K562 (cell line): ENCODE measurements around the gene FGG. TPM values are rescaled to one million over a fixed set of nuclear protein-coding genes. Genes with fewer than 3 reads are reported as not detected.

Experiments used
- ATAC-seq: fragments of 200-7000 bp; cut with Tn5 transposase; 3 replicates; pipeline ENCODE4 v1.9.1; 2020; ENCODE audit warnings: moderate library complexity
- BruUV-seq: library from RNA; stranded (reverse); fragments of 400-500 nt; replicated peaks from 2 replicates; lab custom pipeline; 2021; lab: Mats Ljungman, UMichigan
- CTCF ChIA-PET: fragments of 300-600 bp; formaldehyde crosslinking; extraction: SDS; loops from one replicate; lab custom pipeline; 2021; ENCODE audit warnings: low intra/inter-chr PET ratio; lab: Yijun Ruan, JAX
- POLR2A ChIA-PET: fragments of 300-600, 350-650 bp; sonication (Branson Sonifier 250); formaldehyde crosslinking; extraction: SDS; loops from one replicate; lab custom pipeline; 2021; ENCODE audit warnings: antibody characterized with exemption, inconsistent platforms; lab: Yijun Ruan, JAX
- DNase-seq, 4 experiments: peaks; one replicate each; pipeline versions ENCODE4 v3.0.0 to v3.0.0-alpha.2; 2011 to 2018; ENCODE audit warnings: low spot score in 3 of 4, mixed read lengths in 3 of 4; ENCODE audit errors: extremely low read depth in 1 of 4
- FAIRE-seq: peaks from 2 replicates; lab custom pipeline; 2011; peaks lifted over from hg19 to GRCh38; lab: Jason Lieb, UNC
- H2AFZ ChIP-seq: 2 replicates; pipeline ENCODE4 v1.6.0; 2011; ENCODE audit warnings: low read depth, low read length, control low read depth, inconsistent platforms
- H3K27ac ChIP-seq: fragments of 200-600 bp; 3 replicates; pipeline ENCODE4 v1.8.0; 2011; ENCODE audit warnings: low read depth, mild to moderate bottlenecking, control low read depth, inconsistent platforms, low read length, moderate library complexity, mixed read lengths; ENCODE audit errors: extremely low read depth
- H3K27me3 ChIP-seq, 2 experiments: fragments of 300-600 bp in 1 of 2; 2 replicates in 1 of 2; 3 replicates in 1 of 2; pipeline versions ENCODE4 v1.6.0 to v1.8.0; 2011; ENCODE audit warnings: inconsistent platforms in 2 of 2, low read length in 2 of 2, mild to moderate bottlenecking in 1 of 2, mixed read lengths in 1 of 2, moderate library complexity in 1 of 2; ENCODE audit not compliant: control insufficient read depth in 2 of 2, insufficient read depth in 2 of 2
- H3K36me3 ChIP-seq: fragments of 300-600 bp; 3 replicates; pipeline ENCODE4 v1.8.0; 2011; ENCODE audit warnings: mild to moderate bottlenecking, low read length, inconsistent platforms; ENCODE audit not compliant: control insufficient read depth, insufficient read depth
- H3K4me1 ChIP-seq, 2 experiments: fragments of 200-600 bp in 1 of 2; replicated peaks in 1 of 2; 2 replicates in 1 of 2; 3 replicates in 1 of 2; pipeline versions ENCODE4 v1.5.1 to v1.8.0; 2011; ENCODE audit warnings: inconsistent platforms in 2 of 2, low read length in 2 of 2, mild to moderate bottlenecking in 1 of 2, mixed read lengths in 1 of 2, moderate library complexity in 1 of 2; ENCODE audit not compliant: control insufficient read depth in 2 of 2, insufficient read depth in 2 of 2
- H3K4me2 ChIP-seq: 2 replicates; pipeline ENCODE4 v1.6.1; 2011; ENCODE audit warnings: low read length, control low read depth, inconsistent platforms, mixed read lengths; ENCODE audit not compliant: insufficient read depth
- H3K4me3 ChIP-seq: fragments of 200-600 bp; sonication (generic), shearing (Covaris generic); 2 replicates; pipeline ENCODE4 v1.5.1; 2016; ENCODE audit warnings: control low read depth, inconsistent platforms
- H3K79me2 ChIP-seq: fragments of 200-600 bp; 3 replicates; pipeline ENCODE4 v1.8.0; 2011; ENCODE audit warnings: low read length, inconsistent platforms; ENCODE audit not compliant: control insufficient read depth, insufficient read depth
- H3K9ac ChIP-seq, 2 experiments: 2 replicates each; pipeline versions ENCODE4 v1.6.0 to v1.6.1; 2011; ENCODE audit warnings: low read depth in 2 of 2, low read length in 2 of 2, control low read depth in 1 of 2, inconsistent platforms in 1 of 2, mild to moderate bottlenecking in 1 of 2, mixed read lengths in 1 of 2; ENCODE audit not compliant: insufficient read depth in 1 of 2
- H3K9me1 ChIP-seq: one replicate; pipeline ENCODE4 v1.6.0; 2011; ENCODE audit warnings: inconsistent platforms, mild to moderate bottlenecking, low read length, moderate library complexity; ENCODE audit not compliant: control insufficient read depth, insufficient read depth
- H3K9me3 ChIP-seq: replicated peaks from 2 replicates; pipeline ENCODE4 v1.5.1; 2011; ENCODE audit warnings: low read depth, low read length, inconsistent platforms; ENCODE audit not compliant: control insufficient read depth, insufficient read depth
- H4K20me1 ChIP-seq: replicated peaks from 2 replicates; pipeline ENCODE4 v1.6.1; 2011; ENCODE audit warnings: low read length, inconsistent platforms, mixed read lengths; ENCODE audit not compliant: control insufficient read depth, insufficient read depth
- E2F5 ChIP-seq: sonication (generic); formaldehyde crosslinking; IDR thresholded peaks from 2 replicates; pipeline ENCODE4 v1.8.0; 2022; ENCODE audit warnings: mild to moderate bottlenecking, missing genetic modification reagents
- NCOA4 ChIP-seq: fragments of 450-650 bp; IDR thresholded peaks from 2 replicates; pipeline ENCODE4 v1.6.1; 2018; ENCODE audit warnings: mild to moderate bottlenecking; ENCODE audit not compliant: partially characterized antibody
- SMARCA4 ChIP-seq: fragments of 450-650 bp; IDR thresholded peaks from 2 replicates; pipeline ENCODE4 v1.6.1; 2016
- TCF7 ChIP-seq: sonication (generic); IDR thresholded peaks from 2 replicates; pipeline ENCODE4 v1.6.1; 2016; ENCODE audit warnings: antibody characterized with exemption, borderline replicate concordance
- TEAD1 ChIP-seq, 2 experiments: fragments of 450-650 bp in 1 of 2; sonication (generic) in 1 of 2; formaldehyde crosslinking; IDR thresholded peaks; 2 replicates each; pipeline versions ENCODE4 v1.4.0 to v1.8.0; 2020 to 2022; ENCODE audit warnings: mild to moderate bottlenecking in 2 of 2, missing genetic modification reagents in 1 of 2
- TFE3 ChIP-seq: fragments of 450-650 bp; formaldehyde crosslinking; IDR thresholded peaks from 2 replicates; pipeline ENCODE4 v1.4.0; 2020; ENCODE audit warnings: mild to moderate bottlenecking, mixed read lengths
- TRIM25 ChIP-seq: fragments of 450-650 bp; IDR thresholded peaks from 2 replicates; pipeline ENCODE4 v1.7.0; 2016; ENCODE audit warnings: borderline replicate concordance
- ZNF121 ChIP-seq: sonication (generic); formaldehyde crosslinking; conservative IDR thresholded peaks from 2 replicates; pipeline ENCODE4 v1.8.0; 2022; ENCODE audit warnings: missing genetic modification reagents
- WGBS: fragments of 100-300 bp; shearing (Covaris generic); methylation state at CpG from one replicate; pipeline ENCODE4 v1.1.6; 2016; ENCODE audit warnings: low coverage, mixed read lengths; ENCODE audit not compliant: insufficient coverage; ENCODE audit errors: missing lambda C conversion rate; 5-methylcytosine and 5-hydroxymethylcytosine counted together
- in situ Hi-C: fragments of 300-500 bp; cut with MboI; formaldehyde crosslinking; loops from 4 replicates; pipeline ENCODE4 v1.15.0; 2018; ENCODE audit warnings: inconsistent platforms, mixed read lengths
- intact Hi-C: fragments of 100-400 bp; cut with micrococcal nuclease; formaldehyde crosslinking; loops from 2 replicates; pipeline ENCODE4 v1.14.2; 2022
- polyA plus RNA-seq, 8 experiments: library from polyadenylated mRNA; depleted of rRNA in 4 of 8; stranded (reverse) in 5 of 8; unstranded in 3 of 8; fragments of >200 nt; fragmentation: Nextera tagmentation in 2 of 8; fragmentation: Illumina TruSeq in 1 of 8; extraction: Ambion mirVana in 2 of 8; extraction: Trizol in 1 of 8; gene quantifications; 2 replicates each; pipeline versions ENCODE4 v1.2.1 to v1.2.3, GENCODE V29; 2011 to 2014; ENCODE audit warnings: inconsistent platforms in 1 of 8, missing spikeins in 1 of 8
- total RNA-seq, 7 experiments: library from RNA; depleted of rRNA in 6 of 7; stranded (reverse); fragments of >200 nt in 6 of 7; fragmentation: Illumina TruSeq in 2 of 7; extraction: Trizol in 2 of 7; gene quantifications; 2 replicates each; pipeline versions ENCODE4 v1.2.1 to v1.2.3, GENCODE V29; 2011 to 2021; ENCODE audit warnings: low replicate concordance in 1 of 7
- TF ChIP-seq, protein P1 (sequence below): fragments of 250-450 bp; sonication (Bioruptor Pico); IDR thresholded peaks from 2 replicates; pipeline ENCODE4 v1.8.0; 2021; ENCODE audit warnings: moderate library complexity, mild to moderate bottlenecking, inconsistent platforms
- TF ChIP-seq, protein P2 (sequence below): fragments of 450-650 bp; formaldehyde crosslinking; IDR thresholded peaks from 2 replicates; pipeline ENCODE4 v1.4.0; 2020; ENCODE audit warnings: mild to moderate bottlenecking, moderate library complexity

The FGG gene
- total and polyA plus RNA-seq, 9 of the 15 experiments (the other 6 are each of a cell fraction or from before 2014, with no cell fraction given): 0.08 to 2.2 (median 0.33) TPM; not detected in 2

GRCh38 chr4:154603033-154603943 is 9.2 kb downstream of the FGG start (continued):
- TF ChIP-seq, protein P1, sequence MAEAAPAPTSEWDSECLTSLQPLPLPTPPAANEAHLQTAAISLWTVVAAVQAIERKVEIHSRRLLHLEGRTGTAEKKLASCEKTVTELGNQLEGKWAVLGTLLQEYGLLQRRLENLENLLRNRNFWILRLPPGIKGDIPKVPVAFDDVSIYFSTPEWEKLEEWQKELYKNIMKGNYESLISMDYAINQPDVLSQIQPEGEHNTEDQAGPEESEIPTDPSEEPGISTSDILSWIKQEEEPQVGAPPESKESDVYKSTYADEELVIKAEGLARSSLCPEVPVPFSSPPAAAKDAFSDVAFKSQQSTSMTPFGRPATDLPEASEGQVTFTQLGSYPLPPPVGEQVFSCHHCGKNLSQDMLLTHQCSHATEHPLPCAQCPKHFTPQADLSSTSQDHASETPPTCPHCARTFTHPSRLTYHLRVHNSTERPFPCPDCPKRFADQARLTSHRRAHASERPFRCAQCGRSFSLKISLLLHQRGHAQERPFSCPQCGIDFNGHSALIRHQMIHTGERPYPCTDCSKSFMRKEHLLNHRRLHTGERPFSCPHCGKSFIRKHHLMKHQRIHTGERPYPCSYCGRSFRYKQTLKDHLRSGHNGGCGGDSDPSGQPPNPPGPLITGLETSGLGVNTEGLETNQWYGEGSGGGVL (CRISPR knock-in tag): no peak
- TF ChIP-seq, protein P2, sequence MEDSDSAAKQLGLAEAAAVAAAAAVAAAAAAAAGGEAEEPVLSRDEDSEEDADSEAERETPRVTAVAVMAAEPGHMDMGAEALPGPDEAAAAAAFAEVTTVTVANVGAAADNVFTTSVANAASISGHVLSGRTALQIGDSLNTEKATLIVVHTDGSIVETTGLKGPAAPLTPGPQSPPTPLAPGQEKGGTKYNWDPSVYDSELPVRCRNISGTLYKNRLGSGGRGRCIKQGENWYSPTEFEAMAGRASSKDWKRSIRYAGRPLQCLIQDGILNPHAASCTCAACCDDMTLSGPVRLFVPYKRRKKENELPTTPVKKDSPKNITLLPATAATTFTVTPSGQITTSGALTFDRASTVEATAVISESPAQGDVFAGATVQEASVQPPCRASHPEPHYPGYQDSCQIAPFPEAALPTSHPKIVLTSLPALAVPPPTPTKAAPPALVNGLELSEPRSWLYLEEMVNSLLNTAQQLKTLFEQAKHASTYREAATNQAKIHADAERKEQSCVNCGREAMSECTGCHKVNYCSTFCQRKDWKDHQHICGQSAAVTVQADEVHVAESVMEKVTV (CRISPR knock-in tag): no peak

DNA sequence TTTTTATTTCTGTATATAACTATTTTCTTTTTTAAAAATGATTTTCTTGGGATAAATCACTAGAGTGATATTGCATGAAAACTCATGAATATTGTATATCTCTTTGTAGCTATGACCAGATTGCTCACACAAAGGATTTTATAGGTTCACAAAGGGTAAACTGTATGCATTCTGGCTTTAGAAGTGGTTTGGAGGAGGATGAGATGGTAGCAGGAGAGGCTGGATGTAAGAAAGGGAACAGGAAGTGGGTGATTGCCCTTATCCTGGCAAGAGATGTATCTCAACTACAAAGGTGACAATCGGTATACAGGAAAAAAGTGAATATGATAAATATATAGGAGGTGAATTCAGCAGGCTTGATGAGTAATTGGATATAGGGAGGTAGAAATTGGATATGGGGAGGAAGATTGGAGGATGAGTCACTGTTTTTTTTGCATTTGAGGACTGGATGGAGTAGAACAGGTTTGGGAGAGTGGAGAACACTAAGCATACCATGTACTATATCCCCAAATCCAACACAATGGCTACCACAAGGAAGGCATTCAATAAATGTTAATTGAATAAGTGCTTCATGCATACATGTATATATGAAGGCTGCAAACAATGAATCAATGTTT is 9.9 kb downstream of the FGG start:
- FAIRE-seq (no peak), ATAC-seq (no peak), DNase-seq (no peak)
- 5% methylated on average over 1 of the region's 1 CpG for WGBS
- Histone ChIP-seq H3K79me2 (no peaks in the 10 kb centered on the region), H2AFZ (no peak overlapping the region), H3K4me3 (no peak overlapping the region), H3K9me1 (no peaks in the 10 kb centered on the region), H3K36me3 (no peaks in the 10 kb centered on the region), H4K20me1 (no peaks in the 10 kb centered on the region), H3K4me2 (no peak overlapping the region), H3K27ac (no peak overlapping the region), H3K4me1 (no peaks in the 10 kb centered on the region), H3K27me3 (no peaks in the 10 kb centered on the region), H3K9me3 (no peaks in the 10 kb centered on the region), H3K9ac (no peak overlapping the region)
- no TSS peak for BruUV-seq
- intact Hi-C loops (no loop called here), in situ Hi-C loops (no loop called here)
- CTCF ChIA-PET: no interaction called here
- POLR2A ChIA-PET: interaction anchor here (1.3 kb wide), 1 partner anchor 8 kb away, joined by 7 read pairs; no protein-coding TSS in a partner anchor
- TF ChIP-seq TRIM25 (no peak), SMARCA4 (no peak), E2F5 (CRISPR knock-in tag) (no peak), TFE3 (CRISPR knock-in tag) (no peak), TEAD1 (CRISPR knock-in tag; IDR thresholded peaks at IDR 0.05) (no peak), ZNF121 (CRISPR knock-in tag) (no peak), TCF7 (no peak), NCOA4 (no peak)
